ENCODE results near the gene BMP8B. TPM values are rescaled to one million over a fixed set of nuclear protein-coding genes. Genes with fewer than 3 reads are reported as not detected.

The BMP8B gene
- total and polyA plus RNA-seq, 2 of the 8 experiments (the other 6 are each of a cell fraction or from before 2014, with no cell fraction given) = 0.37 to 0.50 TPM

GRCh38 chr1:39776886-39777285 lies 11.8 kb downstream of the BMP8B start:
- no peaks in the 10 kb centered on the region for H4K20me1 ChIP-seq (replicated peaks in 1 of 2; ENCODE audit: control insufficient read depth in 1 of 2, insufficient read depth in 2 of 2, low read length in 2 of 2)
- H4K5ac ChIP-seq (ENCODE audit: insufficient read length, low read depth, low read length) = no peak overlapping the region
- no peak overlapping the region for H3K4ac ChIP-seq (replicated peaks; ENCODE audit: insufficient read length, low read depth, low read length)
- no peak overlapping the region for H2AK5ac ChIP-seq (ENCODE audit: low read depth, low read length)
- H2BK12ac ChIP-seq (ENCODE audit: low read depth, low read length) = no peak overlapping the region
- H3K27ac ChIP-seq (ENCODE audit: low read depth, low read length) = no peak overlapping the region
- CTCF ChIA-PET (ENCODE audit: partially characterized antibody) = interaction anchor here (1.0 kb wide), 1 partner anchor 41 kb away, joined by 3 read pairs; no protein-coding TSS in a partner anchor
- no peak overlapping the region for H3K9ac ChIP-seq (replicated peaks in 1 of 4; ENCODE audit: extremely low read depth in 1 of 4, low read depth in 3 of 4, low read length in 3 of 4)
- H2BK5ac ChIP-seq (ENCODE audit: low read depth, low read length) = no peak overlapping the region
- no peaks in the 10 kb centered on the region for H3K23me2 ChIP-seq (ENCODE audit: low read depth, low read length)
- H2BK120ac ChIP-seq (replicated peaks; ENCODE audit: low read depth, low read length) = no peak overlapping the region
- H3K9me3 ChIP-seq (ENCODE audit: insufficient read depth in 2 of 2, low read depth in 1 of 2, low read length in 1 of 2) = no peaks in the 10 kb centered on the region
- no peak for DNase-seq (ENCODE audit: low read depth in 1 of 2, low spot score in 2 of 2)
- no peaks in the 10 kb centered on the region for H3K79me2 ChIP-seq (ENCODE audit: control insufficient read depth in 1 of 2, insufficient read depth in 2 of 2, low read length in 2 of 2)
- no peak overlapping the region for H4K91ac ChIP-seq (replicated peaks; ENCODE audit: insufficient read length, low read length)
- no peak overlapping the region for H2AFZ ChIP-seq (ENCODE audit: low read length)
- 93% methylated on average over 4 of the region's 4 CpGs; no CpG with 5 or more reads in 1 of the 2 experiments for WGBS, 2 experiments (ENCODE audit: extremely low coverage in 1 of 2, insufficient coverage in 1 of 2, insufficient read length in 1 of 2, insufficient replicate concordance in 2 of 2, low coverage in 1 of 2, low lambda C conversion rate in 2 of 2, missing lambda C conversion rate in 1 of 2)
- no peak overlapping the region for H3K4me3 ChIP-seq (ENCODE audit: extremely low read depth in 1 of 4, insufficient read depth in 2 of 4, low read depth in 3 of 4, low read length in 4 of 4)
- H2BK15ac ChIP-seq (ENCODE audit: low read length) = no peak overlapping the region
- no peak overlapping the region for H3K18ac ChIP-seq (ENCODE audit: extremely low read depth, low read length)
- H3K23ac ChIP-seq (ENCODE audit: insufficient read length) = no peak overlapping the region
- no peak overlapping the region for H3K14ac ChIP-seq (ENCODE audit: insufficient read length)
- H3K56ac ChIP-seq (replicated peaks; ENCODE audit: insufficient read length, low read depth, low read length) = no peak overlapping the region
- H3K4me2 ChIP-seq (ENCODE audit: insufficient read depth in 1 of 2, low read depth in 2 of 2, low read length in 2 of 2) = no peak overlapping the region
- peaks cover 0 to 9% (median 2%) of the 10 kb centered on the region in 4 experiments; a peak in 4 of 7 replicates for H3K27me3 ChIP-seq (replicated peaks in 1 of 4; ENCODE audit: control insufficient read depth in 3 of 4, extremely low read depth in 1 of 4, insufficient read depth in 3 of 4, low read length in 3 of 4)
- H3K4me1 ChIP-seq (replicated peaks in 1 of 4; ENCODE audit: control insufficient read depth in 3 of 4, insufficient read depth in 4 of 4, low read length in 3 of 4) = no peaks in the 10 kb centered on the region
- H3K79me1 ChIP-seq (ENCODE audit: low read depth, low read length) = no peaks in the 10 kb centered on the region
- H3K36me3 ChIP-seq (ENCODE audit: control insufficient read depth in 2 of 4, insufficient read depth in 4 of 4, low read length in 3 of 4) = no peaks in the 10 kb centered on the region
- TF ChIP-seq USF2 (IDR thresholded peaks at IDR 0.05; ENCODE audit: low read length) (no peak), KDM1A (IDR thresholded peaks at IDR 0.05; ENCODE audit: borderline replicate concordance, low read length) (no peak), RXRA (IDR thresholded peaks at IDR 0.05; ENCODE audit: insufficient read depth, low read depth, low read length) (no peak), CTBP2 (IDR thresholded peaks at IDR 0.05; ENCODE audit: borderline replicate concordance, insufficient read depth, insufficient read length, low read length) (no peak), SRF (IDR thresholded peaks at IDR 0.05; ENCODE audit: low read depth, low read length) (no peak), MAFK (IDR thresholded peaks at IDR 0.05; ENCODE audit: low read depth, low read length) (no peak), KDM4A (IDR thresholded peaks at IDR 0.05; ENCODE audit: low read depth, low read length, severe bottlenecking) (no peak), RBBP5 (IDR thresholded peaks at IDR 0.05; ENCODE audit: borderline replicate concordance, low read depth, low read length) (no peak), CBX8 (IDR thresholded peaks at IDR 0.05; ENCODE audit: borderline replicate concordance, low read depth, low read length) (no peak), SIRT6 (IDR thresholded peaks at IDR 0.05; ENCODE audit: low read length) (no peak)
- TF ChIP-seq, protein P1, sequence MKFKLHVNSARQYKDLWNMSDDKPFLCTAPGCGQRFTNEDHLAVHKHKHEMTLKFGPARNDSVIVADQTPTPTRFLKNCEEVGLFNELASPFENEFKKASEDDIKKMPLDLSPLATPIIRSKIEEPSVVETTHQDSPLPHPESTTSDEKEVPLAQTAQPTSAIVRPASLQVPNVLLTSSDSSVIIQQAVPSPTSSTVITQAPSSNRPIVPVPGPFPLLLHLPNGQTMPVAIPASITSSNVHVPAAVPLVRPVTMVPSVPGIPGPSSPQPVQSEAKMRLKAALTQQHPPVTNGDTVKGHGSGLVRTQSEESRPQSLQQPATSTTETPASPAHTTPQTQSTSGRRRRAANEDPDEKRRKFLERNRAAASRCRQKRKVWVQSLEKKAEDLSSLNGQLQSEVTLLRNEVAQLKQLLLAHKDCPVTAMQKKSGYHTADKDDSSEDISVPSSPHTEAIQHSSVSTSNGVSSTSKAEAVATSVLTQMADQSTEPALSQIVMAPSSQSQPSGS (IDR thresholded peaks at IDR 0.05; ENCODE audit: low read length) = no peak
- FAIRE-seq = no peak
- POLR2A ChIA-PET (ENCODE audit: partially characterized antibody) = no interaction called here
- no peak overlapping the region for H4K8ac ChIP-seq (ENCODE audit: extremely low read depth, insufficient read depth, low read length)
- H2BK20ac ChIP-seq (ENCODE audit: low read length) = no peak overlapping the region
